KMS-11 (cell line): Measurements from ENCODE around the gene BET1L.

Experiments used
- H2AFZ ChIP-seq: fragments of 200-600 bp; sonication (generic); 2 replicates; pipeline ENCODE4 v1.6.1; 2016; ENCODE audit warnings: antibody characterized with exemption, mixed run types, low read depth
- H3K27ac ChIP-seq: fragments of 200-600 bp; sonication (generic); 2 replicates; pipeline ENCODE4 v1.6.1; 2016; ENCODE audit warnings: mild to moderate bottlenecking, mixed run types
- H3K27me3 ChIP-seq: fragments of 200-600 bp; sonication (generic); 2 replicates; pipeline ENCODE4 v1.6.1; 2017; ENCODE audit warnings: mild to moderate bottlenecking, low read depth, mixed run types, moderate library complexity; ENCODE audit not compliant: insufficient read depth
- H3K36me3 ChIP-seq: fragments of 200-600 bp; sonication (generic); 2 replicates; pipeline ENCODE4 v1.6.1; 2017; ENCODE audit warnings: mild to moderate bottlenecking, mixed run types; ENCODE audit not compliant: insufficient read depth
- H3K4me1 ChIP-seq: fragments of 200-600 bp; sonication (generic); 2 replicates; pipeline ENCODE4 v1.6.1; 2016; ENCODE audit warnings: mild to moderate bottlenecking, low read depth, mixed run types; ENCODE audit not compliant: poor library complexity, severe bottlenecking
- H3K4me2 ChIP-seq: fragments of 200-600 bp; sonication (generic); 2 replicates; pipeline ENCODE4 v1.7.0; 2016; ENCODE audit warnings: mild to moderate bottlenecking, mixed run types
- H3K4me3 ChIP-seq: fragments of 200-600 bp; sonication (generic); IDR thresholded peaks from 2 replicates; pipeline ENCODE4 v1.6.1; 2017; ENCODE audit warnings: low read depth, low read length, mixed read lengths; ENCODE audit not compliant: insufficient read depth
- H3K79me2 ChIP-seq: fragments of 200-600 bp; sonication (generic); 2 replicates; pipeline ENCODE4 v1.6.1; 2016; ENCODE audit warnings: low read depth, mixed run types; ENCODE audit not compliant: insufficient read depth
- H3K9ac ChIP-seq: fragments of 200-600 bp; sonication (generic); 2 replicates; pipeline ENCODE4 v1.6.1; 2016; ENCODE audit warnings: mild to moderate bottlenecking, mixed run types
- H4K20me1 ChIP-seq: fragments of 200-600 bp; sonication (generic); 2 replicates; pipeline ENCODE4 v1.6.1; 2016; ENCODE audit warnings: mild to moderate bottlenecking, mixed run types; ENCODE audit not compliant: insufficient read depth
- TF ChIP-seq, protein P1 (sequence below): fragments of 200-600 bp; sonication (generic); conservative IDR thresholded peaks from 2 replicates; pipeline ENCODE4 v1.6.1; 2017; ENCODE audit warnings: low read depth, mild to moderate bottlenecking, antibody characterized with exemption, low read length, moderate library complexity, mixed read lengths

Gene BET1L

GRCh38 chr11:199782-200181 lies 7.4 kb downstream of the BET1L start:
- H3K27me3 ChIP-seq, result no peaks in the 10 kb centered on the region
- no peaks in the 10 kb centered on the region for H3K79me2 ChIP-seq
- H3K27ac ChIP-seq, result no peak overlapping the region
- TF ChIP-seq, protein P1, sequence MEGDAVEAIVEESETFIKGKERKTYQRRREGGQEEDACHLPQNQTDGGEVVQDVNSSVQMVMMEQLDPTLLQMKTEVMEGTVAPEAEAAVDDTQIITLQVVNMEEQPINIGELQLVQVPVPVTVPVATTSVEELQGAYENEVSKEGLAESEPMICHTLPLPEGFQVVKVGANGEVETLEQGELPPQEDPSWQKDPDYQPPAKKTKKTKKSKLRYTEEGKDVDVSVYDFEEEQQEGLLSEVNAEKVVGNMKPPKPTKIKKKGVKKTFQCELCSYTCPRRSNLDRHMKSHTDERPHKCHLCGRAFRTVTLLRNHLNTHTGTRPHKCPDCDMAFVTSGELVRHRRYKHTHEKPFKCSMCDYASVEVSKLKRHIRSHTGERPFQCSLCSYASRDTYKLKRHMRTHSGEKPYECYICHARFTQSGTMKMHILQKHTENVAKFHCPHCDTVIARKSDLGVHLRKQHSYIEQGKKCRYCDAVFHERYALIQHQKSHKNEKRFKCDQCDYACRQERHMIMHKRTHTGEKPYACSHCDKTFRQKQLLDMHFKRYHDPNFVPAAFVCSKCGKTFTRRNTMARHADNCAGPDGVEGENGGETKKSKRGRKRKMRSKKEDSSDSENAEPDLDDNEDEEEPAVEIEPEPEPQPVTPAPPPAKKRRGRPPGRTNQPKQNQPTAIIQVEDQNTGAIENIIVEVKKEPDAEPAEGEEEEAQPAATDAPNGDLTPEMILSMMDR, result no peak
- H4K20me1 ChIP-seq, result no peaks in the 10 kb centered on the region
- H3K9ac ChIP-seq, result no peak overlapping the region
- H2AFZ ChIP-seq, result no peak overlapping the region
- no peaks in the 10 kb centered on the region for H3K36me3 ChIP-seq
- no peak overlapping the region for H3K4me2 ChIP-seq
- no peak overlapping the region for H3K4me3 ChIP-seq
- no peaks in the 10 kb centered on the region for H3K4me1 ChIP-seq

GRCh38 chr11:199004-199581 lies 8.1 kb downstream of the BET1L start:
- Histone ChIP-seq H3K4me2 (no peak overlapping the region), H3K36me3 (no peaks in the 10 kb centered on the region), H3K4me3 (no peak overlapping the region), H3K9ac (no peak overlapping the region), H3K4me1 (no peaks in the 10 kb centered on the region), H3K27ac (no peak overlapping the region), H2AFZ (no peak overlapping the region), H4K20me1 (no peaks in the 10 kb centered on the region), H3K79me2 (no peaks in the 10 kb centered on the region), H3K27me3 (no peaks in the 10 kb centered on the region)
- TF ChIP-seq, protein P1, result no peak

DNA sequence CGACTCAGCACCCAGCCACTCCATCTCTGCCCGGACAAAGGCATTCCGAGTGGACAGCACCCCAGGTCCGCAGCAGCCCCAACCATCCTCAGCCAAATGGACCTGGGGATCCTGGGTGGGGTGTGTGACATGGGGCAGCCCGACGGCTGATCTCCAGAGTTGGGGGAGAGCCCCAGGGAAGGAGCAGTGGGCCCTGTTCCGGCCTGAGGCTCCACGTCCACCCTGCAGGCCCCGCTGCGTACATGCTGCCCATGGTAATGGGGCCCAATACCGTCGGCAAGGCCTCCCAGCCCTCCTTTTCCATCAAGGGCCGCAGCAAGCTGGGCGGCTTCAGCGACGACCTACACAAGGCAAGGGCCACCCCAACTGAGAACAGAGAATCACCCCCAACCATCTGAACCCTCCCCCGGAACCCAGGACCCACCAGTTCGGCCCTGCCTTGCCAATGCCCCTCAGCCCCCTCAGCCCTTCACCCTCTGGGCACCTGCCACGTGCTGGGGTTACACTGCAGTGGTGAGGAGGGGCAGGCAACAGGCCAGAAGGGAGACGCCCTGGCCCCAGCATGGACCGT lies 8.9 kb downstream of the BET1L start:
- Histone ChIP-seq H3K79me2 (no peaks in the 10 kb centered on the region), H3K4me3 (no peak overlapping the region), H3K4me2 (no peak overlapping the region), H3K27me3 (no peaks in the 10 kb centered on the region), H3K36me3 (no peaks in the 10 kb centered on the region), H3K9ac (no peak overlapping the region), H4K20me1 (no peaks in the 10 kb centered on the region), H2AFZ (no peak overlapping the region), H3K4me1 (no peaks in the 10 kb centered on the region), H3K27ac (no peak overlapping the region)
- TF ChIP-seq, protein P1, result no peak

DNA sequence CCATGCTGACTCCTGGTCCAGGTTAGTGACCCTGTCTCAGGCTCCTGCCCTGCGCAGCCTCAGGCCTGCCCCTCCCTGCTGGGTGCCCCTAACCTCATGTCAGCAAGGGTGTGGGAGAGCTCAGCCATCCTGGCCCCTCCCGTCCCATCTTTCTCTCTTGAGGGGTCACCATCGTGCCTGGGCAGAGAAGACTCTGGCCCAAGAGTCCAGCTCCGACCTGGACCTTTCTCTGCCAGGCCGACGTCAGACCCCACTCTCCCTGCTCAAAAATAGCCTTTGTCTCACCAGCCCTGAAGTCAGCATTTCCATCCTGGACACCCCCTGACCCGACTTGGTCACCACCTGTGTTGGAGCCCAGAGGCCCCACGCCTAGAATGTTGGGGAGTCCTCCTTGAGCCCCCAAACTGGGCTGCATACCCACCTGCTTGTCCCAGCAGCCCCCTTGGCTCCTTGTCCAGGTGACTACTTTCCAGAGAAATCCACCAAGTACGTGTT lies 9.4 kb downstream of the BET1L start:
- Histone ChIP-seq H4K20me1 (no peaks in the 10 kb centered on the region), H3K27ac (no peak overlapping the region), H3K79me2 (no peaks in the 10 kb centered on the region), H3K4me2 (no peak overlapping the region), H3K9ac (no peak overlapping the region), H2AFZ (no peak overlapping the region), H3K4me1 (no peaks in the 10 kb centered on the region), H3K27me3 (no peaks in the 10 kb centered on the region), H3K36me3 (no peaks in the 10 kb centered on the region), H3K4me3 (no peak overlapping the region)
- TF ChIP-seq, protein P1, result no peak
